HG03139 (cell line): Measurements from ENCODE around the gene BCL11B.

ENCODE experiments used
- ATAC-seq: cut with Tn5 transposase; IDR thresholded peaks from one replicate; pipeline ENCODE4 v1.9.1; 2021; ENCODE audit not compliant: unreplicated experiment

Gene BCL11B

DNA sequence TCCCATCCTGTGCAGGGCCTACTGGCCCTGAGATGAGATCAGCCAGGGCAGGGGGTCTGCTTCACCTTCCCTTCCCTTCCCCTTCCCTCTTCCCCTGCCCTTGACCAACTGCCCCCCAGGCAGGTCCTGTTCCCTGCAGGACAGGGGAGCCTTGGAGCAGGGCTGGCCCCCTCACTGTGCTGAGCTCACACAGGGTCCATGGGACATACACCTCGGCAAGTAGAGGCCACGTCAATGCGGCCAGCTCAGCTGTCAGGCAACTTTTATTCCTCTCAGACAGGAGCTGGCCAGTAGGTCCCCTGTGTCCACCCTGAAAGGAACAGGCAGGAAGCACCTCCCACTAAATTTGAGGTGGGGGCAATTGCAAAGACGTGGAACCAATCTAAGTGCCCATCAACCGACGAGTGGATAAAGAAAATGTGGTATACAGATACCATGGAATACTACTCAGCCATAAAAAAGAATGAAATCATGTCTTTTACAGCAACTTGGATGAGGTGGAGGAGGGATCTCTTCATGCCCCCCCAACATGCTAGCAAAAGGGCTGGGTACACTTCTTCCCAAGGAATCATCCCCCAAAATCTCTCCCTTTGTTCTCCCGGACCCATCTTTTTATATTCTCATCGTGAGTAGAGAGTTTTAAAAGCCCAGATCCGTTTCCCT lies 148.7 kb downstream of the BCL11B start:
- no peak for ATAC-seq

GRCh38 chr14:99122521-99123125 lies 149.4 kb downstream of the BCL11B start:
- ATAC-seq, result no peak

GRCh38 chr14:99121319-99121875 lies 150.6 kb downstream of the BCL11B start:
- ATAC-seq, result no peak

GRCh38 chr14:99120526-99121318 lies 151.3 kb downstream of the BCL11B start:
- no peak for ATAC-seq

DNA sequence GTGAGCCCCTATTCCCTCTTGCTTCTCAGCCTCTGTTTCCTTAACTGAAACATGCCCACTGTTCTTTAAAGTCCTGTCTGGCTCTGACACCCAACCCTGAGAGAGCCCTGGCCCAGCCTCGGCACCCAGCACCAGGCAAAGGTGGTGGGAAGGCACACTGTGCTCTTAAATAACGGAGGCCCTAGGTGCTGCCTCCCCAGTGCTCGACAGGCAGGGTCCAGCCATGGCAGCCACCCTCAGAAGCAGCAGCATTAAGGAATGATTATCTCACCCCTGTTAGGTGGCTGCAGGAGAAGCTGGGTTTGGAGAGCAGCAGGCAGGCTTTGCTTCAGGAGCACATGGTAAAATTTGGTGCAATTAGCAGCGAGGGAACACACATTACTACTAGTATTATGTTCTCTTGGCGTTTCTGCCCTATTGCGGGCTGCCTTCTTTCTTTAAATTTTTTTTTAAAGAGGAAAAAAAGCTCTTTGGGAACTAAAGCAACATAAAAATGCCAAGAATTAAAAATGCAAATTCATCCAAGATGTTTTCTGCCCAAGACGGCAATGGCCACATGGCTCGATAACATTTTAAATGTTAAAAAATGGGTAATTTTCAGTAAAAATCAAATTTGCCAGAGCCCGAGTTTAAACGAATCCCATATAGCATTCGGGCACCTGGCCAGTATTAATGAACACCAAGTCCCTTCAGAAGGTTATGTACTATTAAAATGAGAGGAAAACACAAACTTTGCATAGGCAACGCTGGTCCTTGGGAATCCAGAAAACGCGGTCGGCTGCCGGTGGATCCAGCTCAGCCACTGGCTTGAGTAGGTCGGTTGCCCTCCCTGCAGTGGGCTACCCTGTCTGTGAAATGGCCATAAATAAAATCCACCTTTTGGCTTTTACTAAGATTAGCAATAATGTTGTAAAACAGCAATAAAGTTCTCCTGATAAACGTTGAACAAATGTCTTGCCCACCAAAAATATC lies 152.2 kb downstream of the BCL11B start:
- ATAC-seq, result no peak
